GM20000 (cell line): ENCODE data around the gene OPRPN.

ENCODE experiments used
- DNase-seq: peaks from one replicate; pipeline ENCODE4 v3.0.0; 2012; ENCODE audit warnings: low spot score
- CTCF ChIP-seq: IDR thresholded peaks from 2 replicates; pipeline ENCODE4 v1.5.1; 2012; ENCODE audit warnings: mild to moderate bottlenecking, control low read depth; ENCODE audit errors: extremely low read depth, missing control alignments

OPRPN gene

GRCh38 chr4:70452946-70453345, 55.2 kb downstream of the OPRPN start:
- DNase-seq: no peak
- no peak for TF ChIP-seq CTCF
